A549 (cell line): ENCODE data around the gene LRRC45. TPM values are rescaled to one million over a fixed set of nuclear protein-coding genes. Genes with fewer than 3 reads are reported as not detected.

Experiments used
- ATAC-seq, 2 experiments: fragments of 200-7000 bp in 1 of 2; fragments of >200 bp in 1 of 2; cut with Nextera tagmentation in 1 of 2; cut with Tn5 transposase in 1 of 2; 3 replicates each; pipeline versions ENCODE4 v1.8.0 to v1.9.1; 2018 to 2020; ENCODE audit warnings: mild to moderate bottlenecking in 1 of 2, moderate library complexity in 1 of 2
- CTCF ChIA-PET: fragments of 300-600 bp; sonication (Branson Sonifier 250); formaldehyde crosslinking; extraction: SDS; loops from one replicate; lab custom pipeline; 2021; ENCODE audit warnings: antibody characterized with exemption, inconsistent platforms; lab: Yijun Ruan, JAX
- POLR2A ChIA-PET: fragments of 350-600 bp; formaldehyde crosslinking; extraction: SDS; loops from one replicate; lab custom pipeline; 2021; ENCODE audit warnings: antibody characterized with exemption, inconsistent platforms; lab: Yijun Ruan, JAX
- DNase-seq, 2 experiments: peaks; one replicate each; pipeline versions ENCODE4 v3.0.0 to v3.0.0-alpha.2; 2011 to 2016; ENCODE audit warnings: low read depth in 1 of 2, low spot score in 1 of 2
- FAIRE-seq: peaks from 2 replicates; lab custom pipeline; 2011; peaks lifted over from hg19 to GRCh38; lab: Jason Lieb, UNC
- H3K27ac ChIP-seq, 2 experiments: fragments of >200 bp; sonication (Bioruptor Twin); formaldehyde crosslinking; 3 replicates each; pipeline ENCODE4 v1.5.1; 2016 to 2017
- H3K4me1 ChIP-seq: fragments of >200 bp; sonication (Bioruptor Twin); formaldehyde crosslinking; 3 replicates; pipeline ENCODE4 v1.6.1; 2016
- H3K4me2 ChIP-seq: fragments of >200 bp; sonication (Bioruptor Twin); formaldehyde crosslinking; 3 replicates; pipeline ENCODE4 v1.6.1; 2016
- H3K4me3 ChIP-seq: fragments of >200 bp; sonication (Bioruptor Twin); formaldehyde crosslinking; 3 replicates; pipeline ENCODE4 v1.5.1; 2016
- H3K9me3 ChIP-seq: fragments of >200 bp; sonication (Bioruptor Twin); formaldehyde crosslinking; 3 replicates; pipeline ENCODE4 v1.6.1; 2016
- E2F6 ChIP-seq: IDR thresholded peaks from 2 replicates; pipeline ENCODE4 v1.6.1; 2012; ENCODE audit warnings: low read depth, borderline replicate concordance
- EHF ChIP-seq: fragments of 250-450 bp; sonication (Bioruptor Pico); IDR thresholded peaks from 2 replicates; pipeline ENCODE4 v1.5.0; 2020; ENCODE audit warnings: mild to moderate bottlenecking
- GATA3 ChIP-seq: IDR thresholded peaks from 2 replicates; pipeline ENCODE4 v1.6.1; 2012; ENCODE audit warnings: borderline replicate concordance
- HDAC2 ChIP-seq: fragments of 200-600 bp; sonication (generic); IDR thresholded peaks from 2 replicates; pipeline ENCODE4 v1.6.1; 2016
- HEYL ChIP-seq: fragments of 250-450 bp; sonication (Bioruptor Pico); IDR thresholded peaks from 2 replicates; pipeline ENCODE4 v1.8.0; 2021; ENCODE audit warnings: mild to moderate bottlenecking, moderate library complexity
- HOXB5 ChIP-seq: fragments of 250-450 bp; sonication (Bioruptor Pico); IDR thresholded peaks from 2 replicates; pipeline ENCODE4 v1.5.0; 2020; ENCODE audit warnings: mild to moderate bottlenecking, moderate library complexity
- JUN ChIP-seq, 2 experiments: fragments of >200 bp; sonication (Bioruptor Twin); formaldehyde crosslinking; IDR thresholded peaks; 2 replicates in 1 of 2; 3 replicates in 1 of 2; pipeline ENCODE4 v1.6.1; 2016 to 2017
- MAFK ChIP-seq: fragments of 450-650 bp; IDR thresholded peaks from 2 replicates; pipeline ENCODE4 v1.6.1; 2014; ENCODE audit not compliant: partially characterized antibody
- MAX ChIP-seq: IDR thresholded peaks from 2 replicates; pipeline ENCODE4 v1.6.1; 2012
- MYC ChIP-seq: IDR thresholded peaks from 2 replicates; pipeline ENCODE4 v1.6.1; 2012; ENCODE audit warnings: mild to moderate bottlenecking, inconsistent platforms, low read length, improper control_type of control experiment, borderline replicate concordance
- RFX5 ChIP-seq: fragments of 450-650 bp; IDR thresholded peaks from 2 replicates; pipeline ENCODE4 v1.7.1; 2014; ENCODE audit warnings: antibody characterized with exemption, mild to moderate bottlenecking, moderate library complexity
- TFCP2L1 ChIP-seq: fragments of 250-450 bp; sonication (Bioruptor Pico); IDR thresholded peaks from 2 replicates; pipeline ENCODE4 v1.5.0; 2021; ENCODE audit warnings: mild to moderate bottlenecking
- WGBS: methylation state at CpG from one replicate; pipeline ENCODE4 v1.1.6; 2017; ENCODE audit errors: missing lambda C conversion rate; 5-methylcytosine and 5-hydroxymethylcytosine counted together
- polyA plus RNA-seq, 4 experiments: library from polyadenylated mRNA; depleted of rRNA in 3 of 4; stranded (reverse); fragments of >200 nt; fragmentation: RNase III in 1 of 4; extraction: RNeasy Plus Mini Kit Qiagen cat#74134 plus additional on column Dnase treatment in 1 of 4; gene quantifications; 2 replicates in 3 of 4; 3 replicates in 1 of 4; pipeline ENCODE4 v1.2.3, GENCODE V29; 2011 to 2017
- TF ChIP-seq, protein P1 (sequence below): fragments of >200 bp; sonication (Bioruptor Twin); formaldehyde crosslinking; IDR thresholded peaks from 2 replicates; pipeline ENCODE4 v1.6.1; 2016
- TF ChIP-seq, protein P2 (sequence below): IDR thresholded peaks from 2 replicates; pipeline ENCODE4 v1.6.1; 2012

LRRC45 gene
- polyA plus RNA-seq, 2 of the 4 experiments (the other 2 are of a cell fraction) = 6.4 to 24.5 TPM

- no peak for TF ChIP-seq GATA3
- no peak for TF ChIP-seq MYC
- no peak for TF ChIP-seq RFX5
- TF ChIP-seq EHF (CRISPR knock-in tag) = no peak
- no peak for TF ChIP-seq E2F6
- TF ChIP-seq JUN (IDR thresholded peaks at IDR 0.05) = peak in 1 of 2 experiments; percentile 13; a peak in 1 of 5 replicates
- TF ChIP-seq, all 56 proteins: peak for 1
- ATAC-seq = no peak
- DNase-seq = no peak
- ChIA-PET CTCF (interaction anchor here (0.8 to 21.7 kb wide), 7 partner anchors 9 to 98 kb away, joined by 3 to 191 read pairs (median 6); partner anchors contain the start of genes DCXR, DUS1L and RAC3), POLR2A (interaction anchor here (1.0 kb wide), 1 partner anchor 19 kb away, joined by 4 read pairs; the partner anchor contains the start of gene DCXR)
- no peak for FAIRE-seq
- Histone ChIP-seq H3K4me3 (no peak overlapping the region), H3K4me2 (no peak overlapping the region), H3K27ac (no peak overlapping the region), H3K4me1 (peaks cover 9% of the 10 kb centered on the region; the same call in 2 of the 3 replicates), H3K9me3 (no peaks in the 10 kb centered on the region)
- WGBS = 91% methylated on average over 24 of the region's 28 CpGs
Measured at GRCh38 chr17:82055965-82056728, 33.0 kb downstream of the LRRC45 start.

GRCh38 chr17:82056729-82057621, 33.9 kb downstream of the LRRC45 start:
- 90% methylated on average over 28 of the region's 29 CpGs for WGBS
- Histone ChIP-seq H3K4me2 (no peak overlapping the region), H3K27ac (no peak overlapping the region), H3K4me3 (no peak overlapping the region), H3K9me3 (no peaks in the 10 kb centered on the region), H3K4me1 (peaks cover 9% of the 10 kb centered on the region; the same call in 2 of the 3 replicates)
- no peak for FAIRE-seq
- POLR2A ChIA-PET = no interaction called here
- CTCF ChIA-PET = interaction anchor here (0.8 to 21.7 kb wide), 6 partner anchors 9 to 97 kb away, joined by 3 to 191 read pairs (median 14); partner anchors contain the start of genes DCXR, DUS1L and RAC3
- ATAC-seq = no peak; a peak in 1 of 6 replicates
- TF ChIP-seq JUN (IDR thresholded peaks at IDR 0.05) = peak in 1 of 2 experiments; percentile 18; a peak in 1 of 5 replicates
- 0 out of 2 replicates have a peak, but pooled peaks have one; percentile 1 for TF ChIP-seq MAX
- TF ChIP-seq TFCP2L1 (CRISPR knock-in tag) = no peak
- TF ChIP-seq MAFK = peak; percentile 45
- no peak for TF ChIP-seq HOXB5 (CRISPR knock-in tag)
- no peak for TF ChIP-seq HDAC2
- TF ChIP-seq, protein P1, sequence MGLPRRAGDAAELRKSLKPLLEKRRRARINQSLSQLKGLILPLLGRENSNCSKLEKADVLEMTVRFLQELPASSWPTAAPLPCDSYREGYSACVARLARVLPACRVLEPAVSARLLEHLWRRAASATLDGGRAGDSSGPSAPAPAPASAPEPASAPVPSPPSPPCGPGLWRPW = no peak
- DNase-seq = no peak

DNA sequence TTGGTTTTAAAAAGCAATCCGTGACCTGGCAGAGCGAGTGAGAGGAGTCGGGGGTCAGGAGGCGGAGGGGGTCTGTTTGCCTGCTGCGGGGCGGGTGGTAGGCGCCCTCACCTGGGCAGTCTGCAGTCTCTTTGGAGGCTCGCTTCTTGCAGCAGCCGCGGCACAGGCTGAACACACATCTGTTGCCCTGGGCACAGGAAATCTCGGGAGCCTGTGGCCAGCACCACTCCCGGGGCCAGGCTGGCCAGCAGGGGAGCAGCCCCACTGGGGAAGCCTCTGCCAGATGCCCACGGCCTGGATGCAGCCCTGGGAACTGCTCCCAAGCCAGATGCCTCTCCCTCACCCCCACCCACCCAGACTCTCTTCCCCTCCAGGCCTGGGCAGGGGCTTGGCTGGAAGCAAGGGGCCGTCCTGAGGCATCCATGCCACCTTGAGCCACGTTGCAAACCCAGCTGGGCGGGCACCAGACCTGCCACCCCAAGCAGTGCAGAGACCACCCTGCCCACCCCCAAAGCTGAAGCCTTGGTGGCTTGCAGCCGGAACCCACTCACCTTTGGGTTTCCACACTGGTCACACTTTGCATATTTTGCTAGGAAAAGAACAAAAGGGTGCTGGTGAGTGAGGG, 35.2 kb downstream of the LRRC45 start:
- Histone ChIP-seq H3K27ac (no peak overlapping the region), H3K4me1 (peaks cover 2% of the 10 kb centered on the region; the same call in 2 of the 3 replicates), H3K4me3 (no peak overlapping the region), H3K9me3 (no peaks in the 10 kb centered on the region), H3K4me2 (no peak overlapping the region)
- FAIRE-seq (no peak), ATAC-seq (peak; percentile 4 to 8; a peak in 2 of 6 replicates), DNase-seq (no peak)
- 82% methylated on average over 17 of the region's 17 CpGs for WGBS
- ChIA-PET CTCF (interaction anchor here (0.9 to 21.7 kb wide), 3 partner anchors 10 to 28 kb away, joined by 3 to 191 read pairs (median 4); partner anchors contain the start of genes DCXR and RAC3), POLR2A (interaction anchor here (2.8 kb wide), 1 partner anchor 21 kb away, joined by 10 read pairs; the partner anchor contains the start of gene DCXR)
- TF ChIP-seq, protein P2, sequence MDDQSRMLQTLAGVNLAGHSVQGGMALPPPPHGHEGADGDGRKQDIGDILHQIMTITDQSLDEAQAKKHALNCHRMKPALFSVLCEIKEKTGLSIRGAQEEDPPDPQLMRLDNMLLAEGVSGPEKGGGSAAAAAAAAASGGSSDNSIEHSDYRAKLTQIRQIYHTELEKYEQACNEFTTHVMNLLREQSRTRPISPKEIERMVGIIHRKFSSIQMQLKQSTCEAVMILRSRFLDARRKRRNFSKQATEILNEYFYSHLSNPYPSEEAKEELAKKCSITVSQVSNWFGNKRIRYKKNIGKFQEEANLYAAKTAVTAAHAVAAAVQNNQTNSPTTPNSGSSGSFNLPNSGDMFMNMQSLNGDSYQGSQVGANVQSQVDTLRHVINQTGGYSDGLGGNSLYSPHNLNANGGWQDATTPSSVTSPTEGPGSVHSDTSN = peak; percentile 22; the same call in 1 of the 2 replicates
- TF ChIP-seq HEYL = no peak
